Inflammatory macrophage treated with lipopolysaccharide for 4 hours (primary cell): ENCODE results near the gene CDC37.
"Not testable (repeated sequence)": the region's sequence is repeated elsewhere in the genome, so short reads cannot be mapped to it uniquely, and the experiment has no call there.

ENCODE experiments used
- DNase-seq: peaks from one replicate; pipeline ENCODE4 v3.0.0-alpha.2; 2020

The CDC37 gene

GRCh38 chr19:10393137-10393536 is 10.2 kb downstream of the CDC37 start:
- DNase-seq, result no peak

GRCh38 chr19:10392120-10392519 is 11.2 kb downstream of the CDC37 start:
- no peak for DNase-seq

- DNase-seq, result peak; percentile 59
Observed at GRCh38 chr19:10390652-10391286, 12.6 kb downstream of the CDC37 start.

- DNase-seq, result no peak
Observed at GRCh38 chr19:10389863-10390262, 13.5 kb downstream of the CDC37 start.

- DNase-seq, result peak; percentile 71
Observed at GRCh38 chr19:10388957-10389356, 14.4 kb downstream of the CDC37 start.

- DNase-seq, result no peak
Observed at GRCh38 chr19:10384580-10384979, 18.8 kb downstream of the CDC37 start.

- not testable (repeated sequence) for DNase-seq
Observed at GRCh38 chr19:10383223-10383499, 20.2 kb downstream of the CDC37 start.

- peak; percentile 99 for DNase-seq
Observed at GRCh38 chr19:10380313-10381102, 22.8 kb downstream of the CDC37 start, which contains the start of gene TYK2. TYK2 (minus strand) TSS chr19:10380572; CDS start chr19:10378406, 2,166 bp downstream.

- no peak for DNase-seq
Observed at GRCh38 chr19:10379880-10380312, 23.4 kb downstream of the CDC37 start.

GRCh38 chr19:10378124-10378523 is 25.2 kb downstream of the CDC37 start:
- peak; percentile 27 for DNase-seq

- not testable (repeated sequence) for DNase-seq
Observed at GRCh38 chr19:10377140-10377640, 26.2 kb downstream of the CDC37 start.

- DNase-seq, result peak; percentile 63
Observed at GRCh38 chr19:10374931-10375330, 28.4 kb downstream of the CDC37 start.

- DNase-seq, result peak; percentile 87
Observed at GRCh38 chr19:10372690-10373089, 30.7 kb downstream of the CDC37 start.

GRCh38 chr19:10368101-10368803 is 35.1 kb downstream of the CDC37 start:
- no peak for DNase-seq

GRCh38 chr19:10366950-10367512 is 36.3 kb downstream of the CDC37 start:
- DNase-seq, result not testable (repeated sequence)

- DNase-seq, result no peak
Observed at GRCh38 chr19:10365518-10365917, 37.8 kb downstream of the CDC37 start.

- DNase-seq, result no peak
Observed at GRCh38 chr19:10364644-10365043, 38.7 kb downstream of the CDC37 start.

GRCh38 chr19:10363789-10364281 is 39.5 kb downstream of the CDC37 start:
- DNase-seq, result no peak

- DNase-seq, result no peak
Observed at GRCh38 chr19:10362259-10362658, 41.1 kb downstream of the CDC37 start.

GRCh38 chr19:10361569-10362011 is 41.8 kb downstream of the CDC37 start:
- no peak for DNase-seq

- no peak for DNase-seq
Observed at GRCh38 chr19:10356431-10356830, 46.9 kb downstream of the CDC37 start.

- DNase-seq, result peak; percentile 22
Observed at GRCh38 chr19:10353793-10354391, 49.5 kb downstream of the CDC37 start.
